ENCODE results near the gene BRIP1. TPM values are rescaled to one million over a fixed set of nuclear protein-coding genes. Genes with fewer than 3 reads are reported as not detected.
A peak's percentile ranks its signal among the peaks of the same experiment; 100 is the strongest.
"Not testable (repeated sequence)": the region's sequence is repeated elsewhere in the genome, so short reads cannot be mapped to it uniquely, and the experiment has no call there.

Gene BRIP1
- polyA plus RNA-seq, 2 of the 4 experiments (the other 2 are of a cell fraction): 8.0 to 11.5 TPM

- FAIRE-seq (no peak), DNase-seq (ENCODE audit: low read depth in 1 of 2, low spot score in 1 of 2) (no peak), ATAC-seq (no peak)
- TF ChIP-seq HOXB13 (CRISPR knock-in tag; IDR thresholded peaks at IDR 0.05; ENCODE audit: low read depth) (no peak), MAFK (IDR thresholded peaks at IDR 0.05; ENCODE audit: partially characterized antibody) (peak; percentile 68)
- WGBS (ENCODE audit: missing lambda C conversion rate): 86% methylated on average over 1 of the region's 1 CpG
- H3K4me1 ChIP-seq: no peaks in the 10 kb centered on the region
- no peaks in the 10 kb centered on the region for H3K9me3 ChIP-seq
- CTCF ChIA-PET: no interaction called here
- POLR2A ChIA-PET: no interaction called here
- no peak overlapping the region for H3K4me3 ChIP-seq
- H3K4me2 ChIP-seq: no peak overlapping the region
- H3K27ac ChIP-seq: no peak overlapping the region
Observed at GRCh38 chr17:61782683-61783082, 80.6 kb downstream of the BRIP1 start.

DNA sequence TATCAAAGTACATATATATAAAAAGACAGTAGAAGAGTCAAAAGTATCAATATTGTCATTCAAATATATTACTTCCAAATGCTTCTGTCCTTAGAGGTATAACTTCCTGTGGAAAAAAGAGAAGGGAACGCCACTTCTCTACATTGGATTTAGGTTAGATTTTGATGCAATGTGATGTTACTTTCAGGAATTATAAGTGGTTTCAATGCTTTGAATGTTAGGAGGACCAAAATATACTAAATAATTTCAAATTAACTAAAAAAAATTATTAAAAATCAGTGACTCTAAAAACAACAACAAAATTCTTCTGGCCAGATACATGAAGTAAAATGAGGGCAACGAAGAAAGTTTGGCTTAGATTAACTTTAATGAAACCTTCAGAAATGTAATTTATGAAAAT is 88.0 kb downstream of the BRIP1 start:
- FAIRE-seq (no peak), ATAC-seq (no peak), DNase-seq (ENCODE audit: low read depth in 1 of 2, low spot score in 1 of 2) (no peak)
- POLR2A ChIA-PET: no interaction called here
- Histone ChIP-seq H3K4me3 (no peak overlapping the region), H3K4me1 (no peaks in the 10 kb centered on the region), H3K27ac (no peak overlapping the region), H3K4me2 (no peak overlapping the region), H3K9me3 (peaks cover 13% of the 10 kb centered on the region)
- 87% methylated on average over 2 of the region's 2 CpGs for WGBS (ENCODE audit: missing lambda C conversion rate)
- CTCF ChIA-PET: no interaction called here
- TF ChIP-seq ZSCAN20 (CRISPR knock-in tag; IDR thresholded peaks at IDR 0.05) (no peak), RCOR1 (IDR thresholded peaks at IDR 0.05; ENCODE audit: low read depth, low read length) (no peak), MYC (IDR thresholded peaks at IDR 0.05; ENCODE audit: borderline replicate concordance, low read length) (no peak), RARB (CRISPR knock-in tag; IDR thresholded peaks at IDR 0.05) (no peak), HOXB13 (CRISPR knock-in tag; IDR thresholded peaks at IDR 0.05; ENCODE audit: low read depth) (no peak), POLR2AphosphoS2 (conservative IDR thresholded peaks at IDR 0.05; ENCODE audit: low read length) (no peak), RFX5 (IDR thresholded peaks at IDR 0.05) (no peak), JUNB (IDR thresholded peaks at IDR 0.05) (no peak), HDAC2 (IDR thresholded peaks at IDR 0.05) (no peak), TP53 (CRISPR knock-in tag; IDR thresholded peaks at IDR 0.05) (no peak), HOXB5 (CRISPR knock-in tag; IDR thresholded peaks at IDR 0.05) (no peak), MAFK (IDR thresholded peaks at IDR 0.05; ENCODE audit: partially characterized antibody) (no peak), CHD4 (IDR thresholded peaks at IDR 0.05; ENCODE audit: borderline replicate concordance) (no peak), REST (IDR thresholded peaks at IDR 0.05) (no peak), BHLHE40 (IDR thresholded peaks at IDR 0.05; ENCODE audit: low read depth, low read length) (no peak)
- TF ChIP-seq, protein P1, sequence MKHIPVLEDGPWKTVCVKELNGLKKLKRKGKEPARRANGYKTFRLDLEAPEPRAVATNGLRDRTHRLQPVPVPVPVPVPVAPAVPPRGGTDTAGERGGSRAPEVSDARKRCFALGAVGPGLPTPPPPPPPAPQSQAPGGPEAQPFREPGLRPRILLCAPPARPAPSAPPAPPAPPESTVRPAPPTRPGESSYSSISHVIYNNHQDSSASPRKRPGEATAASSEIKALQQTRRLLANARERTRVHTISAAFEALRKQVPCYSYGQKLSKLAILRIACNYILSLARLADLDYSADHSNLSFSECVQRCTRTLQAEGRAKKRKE (CRISPR knock-in tag; IDR thresholded peaks at IDR 0.05; ENCODE audit: low read depth): no peak
- TF ChIP-seq, protein P2, sequence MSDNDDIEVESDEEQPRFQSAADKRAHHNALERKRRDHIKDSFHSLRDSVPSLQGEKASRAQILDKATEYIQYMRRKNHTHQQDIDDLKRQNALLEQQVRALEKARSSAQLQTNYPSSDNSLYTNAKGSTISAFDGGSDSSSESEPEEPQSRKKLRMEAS (IDR thresholded peaks at IDR 0.05): no peak

- FAIRE-seq (no peak), ATAC-seq (no peak), DNase-seq (ENCODE audit: low read depth in 1 of 2, low spot score in 1 of 2) (no peak)
- ChIA-PET POLR2A (no interaction called here), CTCF (no interaction called here)
- TF ChIP-seq, protein P1 (CRISPR knock-in tag; IDR thresholded peaks at IDR 0.05; ENCODE audit: low read depth): no peak
- no peak for TF ChIP-seq HDAC2 (IDR thresholded peaks at IDR 0.05)
- no peak for TF ChIP-seq KDM5A (IDR thresholded peaks at IDR 0.05)
- no peak for TF ChIP-seq GATA3 (IDR thresholded peaks at IDR 0.05; ENCODE audit: borderline replicate concordance)
- no peak for TF ChIP-seq BHLHE40 (IDR thresholded peaks at IDR 0.05; ENCODE audit: low read depth, low read length)
- no peak for TF ChIP-seq FOXS1 (CRISPR knock-in tag; IDR thresholded peaks at IDR 0.05)
- Histone ChIP-seq H3K4me1 (no peaks in the 10 kb centered on the region), H3K27ac (no peak overlapping the region), H3K9me3 (peaks cover 18% of the 10 kb centered on the region), H3K4me3 (no peak overlapping the region), H3K4me2 (no peak overlapping the region)
- 94% methylated on average over 2 of the region's 2 CpGs for WGBS (ENCODE audit: missing lambda C conversion rate)
Observed at GRCh38 chr17:61774724-61775123, 88.6 kb downstream of the BRIP1 start.

DNA sequence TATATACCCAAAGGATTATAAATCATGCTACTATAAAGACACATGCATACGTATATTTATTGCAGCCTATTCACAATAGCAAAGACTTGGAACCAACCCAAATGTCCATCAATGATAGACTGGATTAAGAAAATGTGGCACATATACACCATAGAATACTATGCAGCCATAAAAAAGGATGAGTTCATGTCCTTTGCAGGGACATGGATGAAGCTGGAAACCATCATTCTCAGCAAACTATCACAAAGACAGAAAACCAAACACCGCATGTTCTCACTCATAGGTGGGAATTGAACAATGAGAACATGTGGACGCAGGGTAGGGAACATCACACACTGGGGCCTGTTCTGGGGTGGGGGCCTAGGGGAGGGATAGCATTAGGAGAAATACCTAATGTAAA is 89.2 kb downstream of the BRIP1 start:
- WGBS (ENCODE audit: missing lambda C conversion rate): 92% methylated on average over 3 of the region's 3 CpGs
- H3K4me1 ChIP-seq; DNase-seq (ENCODE audit: low read depth in 1 of 2, low spot score in 1 of 2); H3K27ac ChIP-seq; CTCF ChIA-PET; H3K4me3 ChIP-seq; ATAC-seq; FAIRE-seq; POLR2A ChIA-PET; H3K4me2 ChIP-seq: not testable (repeated sequence)
- peaks cover 19% of the 10 kb centered on the region for H3K9me3 ChIP-seq
